A673 (cell line): ENCODE data around the gene BCR. TPM values are rescaled to one million over a fixed set of nuclear protein-coding genes. Genes with fewer than 3 reads are reported as not detected.
A peak's percentile ranks its signal among the peaks of the same experiment; 100 is the strongest.

Experiments
- BruUV-seq: library from RNA; stranded (reverse); fragments of 400-500 nt; replicated peaks from 2 replicates; lab custom pipeline; 2021; lab: Mats Ljungman, UMichigan
- CTCF ChIA-PET: fragments of 300-600 bp; sonication (Branson Sonifier 250); formaldehyde crosslinking; loops from one replicate; lab custom pipeline; 2022; ENCODE audit warnings: antibody characterized with exemption; lab: Charles Lee
- POLR2A ChIA-PET: fragments of 300-600 bp; sonication (Branson Sonifier 250); formaldehyde crosslinking; loops from one replicate; lab custom pipeline; 2022; ENCODE audit warnings: antibody characterized with exemption; ENCODE audit not compliant: low non-redundant PET; lab: Charles Lee
- DNase-seq: peaks from one replicate; pipeline ENCODE4 v3.0.0-alpha.2; 2015; ENCODE audit warnings: low spot score
- H3K27ac ChIP-seq: fragments of 200-600 bp; sonication (generic); 2 replicates; pipeline ENCODE4 v1.5.1; 2016; ENCODE audit warnings: mixed run types, low read depth, mild to moderate bottlenecking, mixed read lengths, antibody characterized with exemption, low read length; ENCODE audit not compliant: poor library complexity, severe bottlenecking
- H3K27me3 ChIP-seq: fragments of 200-600 bp; sonication (generic); replicated peaks from 2 replicates; pipeline ENCODE4 v1.6.1; 2017; ENCODE audit warnings: mixed run types, low read depth, mild to moderate bottlenecking, mixed read lengths, antibody characterized with exemption, low read length; ENCODE audit not compliant: insufficient read depth, poor library complexity
- H3K36me3 ChIP-seq: fragments of 200-600 bp; sonication (generic); 2 replicates; pipeline ENCODE4 v1.6.1; 2016; ENCODE audit warnings: mixed run types, mild to moderate bottlenecking, mixed read lengths, antibody characterized with exemption, low read length; ENCODE audit not compliant: insufficient read depth, poor library complexity, severe bottlenecking
- H3K4me1 ChIP-seq: fragments of 200-600 bp; sonication (generic); 2 replicates; pipeline ENCODE4 v1.6.1; 2017; ENCODE audit warnings: mixed run types, mild to moderate bottlenecking, mixed read lengths, antibody characterized with exemption, low read length; ENCODE audit not compliant: insufficient read depth, poor library complexity, severe bottlenecking
- H3K4me3 ChIP-seq: fragments of 200-600 bp; sonication (generic); 2 replicates; pipeline ENCODE4 v1.5.1; 2016; ENCODE audit warnings: low read depth, mixed run types, mild to moderate bottlenecking, mixed read lengths, low read length; ENCODE audit not compliant: poor library complexity, severe bottlenecking
- H3K9me3 ChIP-seq: fragments of 200-600 bp; sonication (generic); 2 replicates; pipeline ENCODE4 v1.6.1; 2016; ENCODE audit warnings: mixed run types, low read depth, mild to moderate bottlenecking, mixed read lengths, antibody characterized with exemption, low read length; ENCODE audit not compliant: poor library complexity, severe bottlenecking
- CTCF ChIP-seq: fragments of 300-800, 200-600 bp; sonication (generic); conservative IDR thresholded peaks from 2 replicates; pipeline ENCODE4 v1.5.1; 2017; ENCODE audit warnings: low read depth, mild to moderate bottlenecking, antibody characterized with exemption, low read length, moderate library complexity, mixed read lengths
- EZH2 ChIP-seq: fragments of 200-600 bp; sonication (generic); IDR thresholded peaks from 2 replicates; pipeline ENCODE4 v1.6.1; 2017; ENCODE audit warnings: borderline replicate concordance, low read depth, mild to moderate bottlenecking, mixed read lengths, antibody characterized with exemption, low read length; ENCODE audit not compliant: poor library complexity, severe bottlenecking
- intact Hi-C: fragments of 100-400 bp; cut with micrococcal nuclease; formaldehyde crosslinking; loops from one replicate; pipeline ENCODE4 v1.10.0; 2022; ENCODE audit not compliant: unreplicated experiment
- total RNA-seq: library from RNA; stranded (reverse); gene quantifications from 2 replicates; pipeline ENCODE4 v1.2.3, GENCODE V29; 2021

BCR gene
- total RNA-seq, 1 experiment from 2014 or later: 63.1 TPM

- no peaks in the 10 kb centered on the region for H3K27me3 ChIP-seq
- CTCF ChIA-PET: interaction anchor here (2.1 kb wide), 1 partner anchor 101 kb away, joined by 21 read pairs; no protein-coding TSS in a partner anchor
- no peaks in the 10 kb centered on the region for H3K9me3 ChIP-seq
- peak overlapping the region; percentile 64 for H3K4me3 ChIP-seq
- H3K27ac ChIP-seq: no peak overlapping the region
- peaks cover 4% of the 10 kb centered on the region for H3K36me3 ChIP-seq
- POLR2A ChIA-PET: no interaction called here
- H3K4me1 ChIP-seq: peaks cover 45% of the 10 kb centered on the region
- intact Hi-C loops: no loop called here
- peak; percentile 39 for DNase-seq
- TF ChIP-seq EZH2 (no peak), CTCF (no peak)
- no TSS peak for BruUV-seq
Observed at GRCh38 chr22:23180893-23181720, 798 bp downstream of the BCR start.

GRCh38 chr22:23181721-23182308, 1.5 kb downstream of the BCR start:
- CTCF ChIA-PET: interaction anchor here (1.4 to 2.1 kb wide), 2 partner anchors 100 kb away, joined by 3 to 21 read pairs; no protein-coding TSS in a partner anchor
- intact Hi-C loops: no loop called here
- H3K4me1 ChIP-seq: peaks cover 45% of the 10 kb centered on the region
- peak overlapping the region; percentile 64 for H3K4me3 ChIP-seq
- no TSS peak for BruUV-seq
- no peaks in the 10 kb centered on the region for H3K27me3 ChIP-seq
- H3K9me3 ChIP-seq: no peaks in the 10 kb centered on the region
- peaks cover 4% of the 10 kb centered on the region for H3K36me3 ChIP-seq
- TF ChIP-seq EZH2: no peak
- no peak for TF ChIP-seq CTCF
- POLR2A ChIA-PET: no interaction called here
- no peak for DNase-seq
- no peak overlapping the region for H3K27ac ChIP-seq

- Histone ChIP-seq H3K4me3 (peak overlapping the region; percentile 64), H3K9me3 (no peaks in the 10 kb centered on the region), H3K27ac (no peak overlapping the region), H3K27me3 (no peaks in the 10 kb centered on the region), H3K36me3 (peaks cover 4% of the 10 kb centered on the region), H3K4me1 (peaks cover 45% of the 10 kb centered on the region)
- DNase-seq: peak; percentile 74
- ChIA-PET CTCF (interaction anchor here (1.4 kb wide), 1 partner anchor 99 kb away, joined by 3 read pairs; no protein-coding TSS in a partner anchor), POLR2A (no interaction called here)
- intact Hi-C loops: no loop called here
- TF ChIP-seq CTCF (no peak), EZH2 (no peak)
- BruUV-seq: TSS peak; percentile 49
Observed at GRCh38 chr22:23182309-23183060, 2.2 kb downstream of the BCR start.
